Hematopoietic multipotent progenitor cell treated with erythropoietin and hydrocortisone succinate and interleukin-3 and kit ligand, for 15 days (in vitro differentiated cells): ENCODE results near the gene FALEC.
A peak's percentile ranks its signal among the peaks of the same experiment; 100 is the strongest.
"Not testable (repeated sequence)": the region's sequence is repeated elsewhere in the genome, so short reads cannot be mapped to it uniquely, and the experiment has no call there.

Experiments
- DNase-seq: peaks from one replicate; pipeline ENCODE4 v3.0.0-alpha.2; 2015; ENCODE audit warnings: low spot score

The FALEC gene

DNA sequence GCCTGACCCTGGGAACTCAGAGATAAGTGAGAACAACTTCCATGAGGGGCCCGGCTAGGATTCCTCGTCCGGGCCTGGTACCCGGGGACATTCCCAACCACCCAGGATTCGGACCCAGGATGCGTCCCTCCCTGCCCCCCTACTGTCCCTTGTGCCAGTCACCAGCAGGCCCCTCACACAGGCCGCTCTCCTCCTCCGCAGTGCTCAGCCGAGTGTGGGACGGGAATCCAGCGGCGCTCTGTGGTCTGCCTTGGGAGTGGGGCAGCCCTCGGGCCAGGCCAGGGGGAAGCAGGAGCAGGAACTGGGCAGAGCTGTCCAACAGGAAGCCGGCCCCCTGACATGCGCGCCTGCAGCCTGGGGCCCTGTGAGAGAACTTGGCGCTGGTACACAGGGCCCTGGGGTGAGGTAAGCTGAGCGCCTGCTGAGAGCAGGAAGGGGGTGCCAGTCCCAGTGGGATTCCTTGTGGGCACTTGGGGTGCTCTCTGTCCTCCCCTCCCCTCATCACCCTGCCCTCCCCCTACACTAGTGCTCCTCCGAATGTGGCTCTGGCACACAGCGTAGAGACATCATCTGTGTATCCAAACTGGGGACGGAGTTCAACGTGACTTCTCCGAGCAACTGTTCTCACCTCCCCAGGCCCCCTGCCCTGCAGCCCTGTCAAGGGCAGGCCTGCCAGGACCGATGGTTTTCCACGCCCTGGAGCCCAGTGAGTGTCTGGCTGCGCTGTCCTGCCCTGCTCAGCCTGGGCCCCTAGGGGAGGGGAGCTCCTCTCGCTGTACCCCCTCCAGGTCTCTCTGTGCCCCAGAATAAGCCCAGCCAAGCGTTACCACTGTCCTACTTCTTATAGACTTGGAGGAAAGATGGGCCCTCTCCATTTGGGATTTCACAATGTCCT, 43.5 kb downstream of the FALEC start:
- no peak for DNase-seq

DNA sequence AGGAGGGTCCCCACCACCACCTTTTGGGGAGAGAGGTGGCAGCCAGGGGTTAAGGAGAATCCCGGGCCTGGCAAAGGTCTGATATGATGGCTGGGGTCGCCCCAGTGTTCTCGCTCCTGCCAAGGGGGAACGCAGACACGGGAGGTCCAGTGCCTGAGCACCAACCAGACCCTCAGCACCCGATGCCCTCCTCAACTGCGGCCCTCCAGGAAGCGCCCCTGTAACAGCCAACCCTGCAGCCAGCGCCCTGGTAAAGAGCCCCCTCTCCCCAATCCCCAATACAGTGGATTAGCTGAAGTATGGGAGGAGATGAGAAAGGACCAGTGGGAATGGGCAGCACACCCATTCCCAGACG, 44.1 kb downstream of the FALEC start:
- no peak for DNase-seq

DNA sequence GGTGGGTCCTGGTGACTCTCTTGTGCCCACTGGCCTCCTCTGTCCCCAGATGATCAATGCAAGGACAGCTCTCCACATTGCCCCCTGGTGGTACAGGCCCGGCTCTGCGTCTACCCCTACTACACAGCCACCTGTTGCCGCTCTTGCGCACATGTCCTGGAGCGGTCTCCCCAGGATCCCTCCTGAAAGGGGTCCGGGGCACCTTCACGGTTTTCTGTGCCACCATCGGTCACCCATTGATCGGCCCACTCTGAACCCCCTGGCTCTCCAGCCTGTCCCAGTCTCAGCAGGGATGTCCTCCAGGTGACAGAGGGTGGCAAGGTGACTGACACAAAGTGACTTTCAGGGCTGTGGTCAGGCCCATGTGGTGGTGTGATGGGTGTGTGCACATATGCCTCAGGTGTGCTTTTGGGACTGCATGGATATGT, 44.5 kb downstream of the FALEC start:
- DNase-seq, result peak; percentile 82

DNA sequence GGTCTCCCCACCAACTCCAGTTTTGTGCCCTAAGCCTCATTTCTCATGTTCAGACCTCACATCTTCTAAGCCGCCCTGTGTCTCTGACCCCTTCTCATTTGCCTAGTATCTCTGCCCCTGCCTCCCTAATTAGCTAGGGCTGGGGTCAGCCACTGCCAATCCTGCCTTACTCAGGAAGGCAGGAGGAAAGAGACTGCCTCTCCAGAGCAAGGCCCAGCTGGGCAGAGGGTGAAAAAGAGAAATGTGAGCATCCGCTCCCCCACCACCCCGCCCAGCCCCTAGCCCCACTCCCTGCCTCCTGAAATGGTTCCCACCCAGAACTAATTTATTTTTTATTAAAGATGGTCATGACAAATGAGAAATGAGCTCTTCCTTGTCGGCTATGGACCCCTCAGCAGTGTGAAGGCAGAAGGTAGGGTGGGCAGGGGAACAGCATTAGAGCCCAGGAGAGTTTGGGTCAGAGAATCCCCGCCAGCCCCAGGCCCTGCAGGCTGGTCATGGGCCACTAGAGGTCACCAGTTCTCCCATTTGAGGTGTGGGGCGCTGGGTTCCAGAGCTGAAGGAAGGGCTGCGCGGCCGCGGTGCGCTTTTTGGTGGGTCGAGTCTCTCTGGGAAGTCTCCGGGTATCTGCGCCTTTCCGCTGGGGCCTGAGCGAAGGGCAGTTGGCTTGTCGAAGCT, 45.2 kb downstream of the FALEC start:
- DNase-seq, result peak; percentile 89

DNA sequence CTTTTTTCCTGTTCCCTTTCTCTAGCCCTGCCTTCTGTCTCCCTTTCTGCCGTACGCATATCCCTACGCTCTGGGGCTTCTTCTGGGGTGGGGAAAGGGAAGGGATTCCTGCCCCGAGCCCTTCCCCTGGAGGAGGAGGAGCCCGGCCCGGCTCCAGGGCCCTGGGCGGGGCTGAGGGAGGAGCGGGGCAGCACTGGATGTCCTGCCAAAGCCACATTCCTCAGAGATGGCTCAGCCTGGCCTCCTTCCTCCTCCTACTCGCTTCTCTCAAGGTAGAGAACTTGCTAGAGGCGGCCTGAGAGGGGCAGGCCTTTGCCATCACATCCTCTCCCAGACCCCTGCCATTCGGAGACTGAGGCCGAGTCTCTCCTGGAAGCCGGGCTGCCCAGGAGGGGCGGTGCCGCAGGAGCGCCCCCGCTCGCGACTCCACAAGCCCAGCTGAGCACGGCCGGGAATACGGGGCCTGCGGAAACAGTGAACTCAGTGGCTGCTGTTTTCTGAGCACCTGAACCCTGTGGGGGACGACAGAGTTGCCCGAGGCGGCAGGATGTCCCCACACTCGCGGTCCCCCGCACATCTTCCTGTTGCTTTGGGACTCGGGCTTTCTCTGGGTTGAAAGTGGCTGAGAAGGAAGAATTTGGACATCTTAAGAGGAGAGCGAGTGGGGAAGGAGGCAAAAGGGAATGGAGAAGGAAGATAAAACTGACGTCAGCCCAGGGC, 45.9 kb downstream of the FALEC start:
- peak; percentile 82 for DNase-seq

DNA sequence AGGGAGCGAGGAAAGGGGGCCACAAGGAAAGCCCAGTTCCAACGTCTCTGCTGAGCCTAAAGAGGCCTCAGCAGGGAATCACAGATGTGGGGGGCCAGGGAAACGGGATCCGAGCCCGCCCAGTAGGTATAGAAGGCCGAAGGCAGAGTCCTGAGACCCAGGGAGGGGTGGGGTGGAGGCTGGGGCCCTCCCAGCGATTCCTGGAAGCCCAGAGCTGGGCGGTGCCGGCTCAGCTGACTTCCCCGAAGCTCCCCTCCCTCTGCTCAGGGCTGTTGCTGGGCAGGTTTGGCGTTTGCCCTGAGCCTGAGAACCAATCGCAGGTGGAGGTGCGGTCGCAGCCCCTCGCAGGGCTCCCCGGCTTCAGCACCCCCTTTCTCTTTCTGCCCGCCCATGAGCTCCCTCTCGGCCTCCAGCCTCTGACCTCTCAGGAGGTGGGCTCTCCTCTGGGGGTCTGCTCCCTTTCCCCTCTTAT, 46.5 kb downstream of the FALEC start:
- peak; percentile 93 for DNase-seq

DNA sequence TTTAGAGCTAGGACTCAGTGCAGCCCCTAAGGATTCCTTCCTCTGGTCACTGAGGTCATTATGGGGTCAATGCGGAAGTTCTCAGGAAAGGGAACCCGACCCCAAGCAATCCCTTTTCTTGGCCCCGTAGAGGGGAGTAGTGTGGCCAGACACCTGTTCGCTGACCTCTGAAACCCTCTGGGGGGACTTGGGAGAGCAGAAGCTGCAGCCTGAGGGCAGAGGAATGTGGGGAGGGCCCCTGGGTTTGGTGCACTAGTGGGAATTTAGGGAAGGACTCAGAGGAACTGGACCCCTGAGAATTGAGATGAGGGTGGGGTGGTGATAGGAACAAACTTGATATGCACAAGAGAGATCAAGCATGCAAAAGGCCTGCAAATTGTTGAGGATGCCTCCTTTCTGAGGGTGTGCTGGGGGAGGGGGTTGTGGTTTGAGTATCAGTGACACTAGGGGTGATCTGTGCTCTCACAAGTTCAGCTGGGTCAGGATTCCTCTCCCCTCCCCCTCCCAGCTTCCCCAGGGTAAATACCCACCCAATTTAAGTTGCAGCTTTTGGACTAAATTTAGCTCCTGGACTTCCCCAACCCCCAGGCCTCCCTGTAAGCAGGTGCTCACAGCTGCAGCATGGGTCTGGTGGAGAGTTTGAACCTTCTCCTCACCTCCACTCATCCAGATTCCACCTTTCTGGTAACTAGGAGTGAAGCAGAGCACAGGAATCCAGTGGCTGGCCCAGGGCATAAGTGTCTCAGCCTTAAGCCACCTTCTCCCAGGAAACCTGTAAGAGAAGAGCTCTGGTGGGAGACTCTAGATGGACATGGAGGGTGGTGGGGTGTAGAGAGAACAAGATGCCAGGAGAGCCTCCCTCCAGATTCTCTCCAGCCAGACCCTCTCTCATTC, 47.1 kb downstream of the FALEC start:
- peak; percentile 27 for DNase-seq

DNA sequence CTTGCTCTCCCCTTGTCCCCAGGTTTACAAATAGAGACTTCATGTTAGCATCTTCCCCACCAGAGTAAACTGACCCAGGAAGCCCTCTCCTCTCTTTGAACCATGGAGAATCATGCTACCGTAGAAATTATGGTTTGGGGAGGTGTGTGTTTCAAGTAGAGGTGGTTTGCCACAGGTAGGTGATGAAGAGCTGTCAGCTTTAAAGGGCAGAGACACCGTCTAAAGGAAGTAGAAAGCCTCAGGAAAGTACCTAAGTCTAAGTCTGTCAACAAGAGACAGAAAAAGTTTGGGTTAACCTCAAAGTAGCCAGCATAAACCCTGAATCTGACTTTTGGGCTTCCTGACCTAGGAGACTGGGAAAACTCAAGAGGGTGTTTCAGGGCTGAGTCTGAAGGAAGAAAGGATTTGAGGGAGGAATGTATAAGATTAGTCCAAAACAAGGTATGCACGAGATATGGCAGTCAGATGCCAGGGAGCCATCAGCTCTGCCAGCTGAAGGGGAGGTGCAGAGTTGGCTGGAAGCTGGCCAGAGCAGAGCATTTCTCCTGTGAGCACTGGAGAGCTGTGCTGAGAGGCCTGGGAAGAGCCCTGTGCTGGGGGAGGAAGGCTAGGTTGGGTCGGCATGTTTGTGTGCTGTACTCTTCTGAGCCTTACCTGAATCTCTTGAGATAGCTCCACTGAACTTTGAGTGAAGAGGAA, 47.9 kb downstream of the FALEC start:
- DNase-seq, result peak; percentile 88

DNA sequence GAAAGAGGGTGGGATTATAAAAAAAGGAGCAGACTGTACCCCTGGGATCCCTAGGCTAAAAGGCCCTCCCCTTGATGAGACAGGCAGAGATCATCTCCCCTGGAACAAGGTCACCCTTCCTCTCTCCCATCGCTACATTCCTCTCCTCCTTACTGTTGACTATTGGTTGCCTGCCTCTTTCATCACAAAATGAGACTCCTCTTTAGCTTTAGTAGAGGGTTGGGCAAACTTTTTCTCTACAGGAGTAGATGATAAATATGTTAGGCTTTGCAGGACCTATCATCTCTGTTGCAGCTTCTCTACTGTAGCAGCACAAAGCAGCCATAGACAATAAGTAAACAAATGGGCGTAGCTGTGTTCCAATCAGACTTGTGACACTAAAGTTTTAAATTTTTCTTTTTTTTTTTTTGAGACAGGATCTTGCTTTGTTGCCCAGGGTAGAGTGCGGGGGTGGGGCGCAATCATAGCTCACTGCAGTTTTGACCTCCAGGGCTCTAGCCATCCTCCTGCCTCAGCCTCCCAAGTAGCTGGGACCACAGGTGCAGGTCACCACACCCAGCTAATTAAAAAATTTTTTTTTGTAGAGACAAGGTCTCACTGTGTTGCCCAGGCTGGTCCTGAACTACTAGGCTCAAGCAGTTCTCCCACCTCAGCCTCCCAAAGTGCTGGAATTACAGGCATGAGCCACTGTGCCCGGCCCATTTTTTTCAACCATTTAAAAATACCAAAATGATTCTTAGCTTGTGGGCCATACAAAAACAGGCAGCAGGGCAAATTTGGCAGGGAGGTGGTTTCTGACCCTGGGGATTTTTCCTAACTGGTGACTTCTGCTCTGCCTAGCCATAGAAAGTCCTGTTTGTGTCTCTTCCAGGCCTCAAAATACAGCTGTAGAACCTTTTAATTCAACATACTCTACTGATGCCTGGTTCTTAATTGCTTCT, 48.8 kb downstream of the FALEC start:
- peak; percentile 53 for DNase-seq

DNA sequence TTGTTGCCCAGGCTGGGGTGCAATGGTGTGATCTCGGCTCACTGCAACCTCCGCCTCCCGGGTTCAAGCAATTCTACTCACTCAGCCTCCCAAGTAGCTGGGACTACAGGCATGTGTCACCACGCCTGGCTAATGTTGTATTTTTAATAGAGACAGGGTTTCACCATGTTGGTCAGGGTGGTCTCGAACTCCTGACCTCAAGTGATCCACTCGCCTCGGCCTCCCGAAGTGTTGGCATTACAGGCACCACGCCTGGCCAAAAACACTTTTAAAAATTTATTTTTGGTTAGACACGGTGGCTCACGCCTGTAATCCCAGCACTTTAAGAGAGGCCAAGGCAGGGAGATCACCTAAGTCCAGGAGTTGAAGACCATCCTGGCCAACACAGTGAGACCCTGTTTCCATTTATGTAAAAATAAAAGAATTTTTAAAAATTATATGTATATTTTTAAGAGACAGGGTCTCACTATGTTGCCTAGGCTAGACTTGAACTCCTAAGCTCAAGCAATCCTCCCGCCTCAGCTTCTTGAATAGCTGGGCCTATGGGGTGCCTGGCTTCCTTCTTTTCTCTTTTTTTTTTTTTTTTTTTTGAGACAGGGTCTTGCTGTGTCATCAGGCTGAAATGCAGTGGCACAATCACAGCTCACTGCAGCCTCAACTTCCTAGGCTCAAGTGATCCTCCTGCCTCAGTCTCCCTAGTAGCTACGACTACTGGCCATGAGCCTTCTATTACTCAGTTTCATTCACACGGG, 49.9 kb downstream of the FALEC start:
- DNase-seq, result not testable (repeated sequence)

DNA sequence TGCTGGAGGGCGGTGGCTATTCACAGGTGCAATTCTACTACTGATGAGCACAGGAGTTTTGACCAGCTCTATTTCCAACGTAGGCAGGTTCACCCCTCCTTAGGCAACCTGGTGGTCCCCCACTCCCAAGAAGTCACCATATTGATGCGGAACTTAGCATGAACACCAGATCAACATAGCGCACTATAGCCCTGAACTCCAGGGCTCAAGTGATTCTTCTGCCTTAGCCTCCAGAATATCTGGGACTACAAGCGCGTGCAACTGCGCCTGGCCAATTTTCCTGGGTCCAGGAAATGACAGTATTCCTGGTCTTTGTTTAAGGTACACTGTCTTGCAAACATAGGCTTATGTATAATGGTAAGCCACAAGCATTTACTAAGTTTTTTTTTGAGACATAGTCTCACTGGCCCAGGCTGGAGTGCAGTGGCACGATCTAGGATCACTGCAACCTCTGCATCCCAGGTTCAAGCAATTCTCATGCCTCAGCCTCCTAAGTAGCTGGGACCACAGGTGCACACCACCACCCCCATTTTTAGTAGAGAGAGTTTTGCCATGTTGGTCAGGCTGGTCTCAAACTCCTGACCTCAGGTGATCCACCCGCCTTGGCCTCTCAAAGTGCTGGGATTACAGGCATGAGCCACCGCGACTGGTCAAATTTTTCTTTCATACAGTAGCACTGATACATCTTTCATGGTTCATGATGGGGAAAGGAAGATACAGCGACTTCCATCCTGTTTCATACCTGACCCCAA, 51.2 kb downstream of the FALEC start:
- no peak for DNase-seq

DNA sequence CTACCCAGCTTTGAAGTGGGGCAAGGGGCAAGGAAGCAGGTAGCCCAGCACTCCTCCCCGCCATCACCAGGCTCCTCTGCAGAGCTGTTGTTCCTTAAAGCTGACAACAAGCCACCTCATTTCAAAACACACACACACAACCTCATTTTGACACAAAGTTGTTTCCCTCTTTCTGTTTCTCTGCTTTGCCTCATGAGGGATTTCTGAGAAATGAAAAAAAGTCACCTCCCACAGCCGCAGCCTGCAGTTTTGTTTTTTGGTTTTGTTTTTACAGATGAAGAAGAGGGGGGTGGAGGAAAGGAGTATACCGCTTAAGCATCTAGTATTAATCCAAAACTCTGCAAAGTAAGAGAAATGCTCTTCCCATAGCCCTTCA, 51.8 kb downstream of the FALEC start:
- DNase-seq, result peak; percentile 36

DNA sequence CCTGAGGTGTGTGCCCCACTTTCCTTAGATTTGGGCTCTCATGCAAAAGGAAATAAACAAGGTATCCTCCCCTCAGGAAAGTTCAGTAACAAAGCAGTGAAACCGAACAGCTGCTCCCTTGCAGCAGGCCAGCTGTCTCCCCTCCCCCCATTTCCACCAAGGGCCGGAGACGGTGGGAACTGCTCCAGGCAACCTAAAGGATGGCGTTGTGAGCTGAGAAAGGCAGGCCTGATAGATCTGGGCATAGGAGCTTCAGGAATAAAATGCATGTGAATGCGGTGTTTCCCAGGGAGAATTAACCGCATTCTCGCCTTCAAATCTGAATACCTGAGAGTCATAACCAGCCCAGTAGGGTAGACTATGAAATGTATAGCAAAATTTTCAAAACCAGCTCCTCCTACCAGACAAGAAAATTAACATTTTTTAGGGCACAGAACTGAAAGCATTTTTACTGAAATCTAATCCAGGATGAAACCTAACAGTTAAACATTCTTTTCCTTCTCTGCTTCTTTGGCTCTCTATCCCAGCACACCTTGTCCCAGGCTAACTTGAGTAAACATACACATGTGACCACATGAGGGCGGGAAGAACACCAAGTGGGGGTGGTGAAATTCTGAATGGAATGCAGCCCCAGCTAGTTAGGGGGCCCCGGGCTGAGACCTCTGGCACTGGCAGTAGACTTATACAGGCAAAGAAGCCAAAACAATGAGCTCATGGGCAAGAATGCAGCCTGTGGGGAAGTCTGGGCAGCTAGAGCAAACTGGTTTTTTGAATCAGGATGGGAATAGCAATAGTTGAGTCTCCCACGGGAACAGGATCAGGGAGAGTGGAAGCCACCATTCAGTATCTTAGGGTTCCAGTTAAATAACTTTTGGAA, 52.4 kb downstream of the FALEC start:
- DNase-seq, result peak; percentile 28

DNA sequence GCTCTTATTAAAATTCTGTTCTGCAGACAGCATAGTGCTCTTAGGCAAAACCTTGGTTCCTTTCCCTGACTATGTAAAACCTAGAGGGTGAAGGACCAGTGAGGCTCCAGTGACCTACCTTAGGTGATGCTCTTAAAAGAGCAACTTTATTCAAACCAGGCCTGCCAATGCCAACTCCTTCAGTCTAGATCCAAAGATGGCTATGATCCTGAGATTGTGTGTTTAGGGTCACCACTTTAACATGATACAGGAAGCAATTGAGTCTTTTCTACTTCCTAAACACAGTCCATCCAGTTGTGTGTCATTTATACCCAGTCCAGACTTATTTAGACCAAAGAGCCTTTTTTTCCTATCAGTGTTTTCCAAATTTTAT, 53.0 kb downstream of the FALEC start:
- DNase-seq, result no peak

DNA sequence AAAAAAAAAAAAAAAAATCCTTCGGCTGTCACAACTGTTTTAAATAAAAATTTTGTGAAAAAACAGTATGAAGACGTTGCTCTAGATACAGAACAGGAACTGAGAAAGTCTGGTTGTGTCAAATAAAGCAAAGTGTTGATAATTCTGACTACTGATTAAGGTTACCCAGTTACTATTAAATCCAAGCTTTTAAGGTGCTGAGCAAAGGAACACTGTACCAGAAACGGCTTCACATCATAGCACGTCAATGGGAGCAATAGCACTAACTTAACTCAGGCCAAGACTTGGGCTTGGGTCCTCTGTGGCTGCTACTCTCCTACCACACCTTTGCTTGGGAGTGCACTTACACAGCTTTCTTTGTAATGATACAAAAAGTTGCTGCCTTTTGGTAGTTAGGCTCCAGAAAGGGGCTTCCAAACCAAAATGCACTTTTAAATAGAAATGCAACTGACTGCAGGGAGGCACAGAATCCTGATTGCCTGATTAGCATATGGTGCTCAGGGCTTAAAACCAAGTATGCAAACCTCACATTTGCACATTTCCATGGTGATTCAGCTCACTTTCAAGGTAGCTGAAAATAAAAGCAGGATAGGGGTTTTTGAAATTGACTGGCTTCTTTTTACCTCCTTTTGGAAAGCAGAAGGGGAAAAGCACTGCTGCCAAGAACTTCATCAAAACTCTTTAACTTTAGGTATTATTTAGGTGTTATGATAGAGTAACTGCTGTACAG, 57.5 kb downstream of the FALEC start:
- DNase-seq, result no peak

DNA sequence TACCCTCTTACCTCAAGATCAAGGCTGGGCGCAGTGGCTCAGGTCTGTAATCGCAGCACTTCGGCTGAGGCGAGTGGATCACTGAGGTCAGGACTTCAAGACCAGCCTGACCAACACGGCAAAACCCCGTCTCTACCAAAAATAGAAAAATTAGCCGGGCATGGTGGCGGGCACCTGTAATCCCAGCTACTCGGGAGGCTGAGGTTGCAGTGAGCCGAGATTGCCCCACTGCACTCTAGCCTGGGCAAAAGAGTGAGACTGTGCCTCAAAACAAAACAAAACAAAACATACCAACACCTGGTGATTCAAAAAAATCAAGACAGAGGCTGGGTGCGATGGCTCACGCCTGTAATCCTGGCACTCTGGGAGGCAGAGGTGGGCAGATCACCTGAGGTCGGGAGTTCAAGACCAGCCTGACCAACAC, 58.1 kb downstream of the FALEC start:
- not testable (repeated sequence) for DNase-seq
